Ishikawa (cell line): ENCODE data around the gene CEP131.

Experiments
- CEBPB ChIP-seq: IDR thresholded peaks from 2 replicates; pipeline ENCODE4 v1.6.1; 2012
- CREB1 ChIP-seq: IDR thresholded peaks from 2 replicates; pipeline ENCODE4 v1.6.1; 2012; ENCODE audit warnings: low read depth
- EGR1 ChIP-seq: IDR thresholded peaks from 2 replicates; pipeline ENCODE4 v1.6.1; 2012
- EP300 ChIP-seq: IDR thresholded peaks from 2 replicates; pipeline ENCODE4 v1.6.1; 2012; ENCODE audit warnings: borderline replicate concordance
- FOXM1 ChIP-seq: IDR thresholded peaks from 2 replicates; pipeline ENCODE4 v1.6.1; 2012; ENCODE audit warnings: low read depth, borderline replicate concordance
- MAX ChIP-seq: IDR thresholded peaks from 2 replicates; pipeline ENCODE4 v1.6.1; 2012
- NFIC ChIP-seq: IDR thresholded peaks from 2 replicates; pipeline ENCODE4 v1.6.1; 2012
- RAD21 ChIP-seq: IDR thresholded peaks from 2 replicates; pipeline ENCODE4 v1.6.1; 2012; ENCODE audit warnings: low read depth
- REST ChIP-seq: IDR thresholded peaks from 2 replicates; pipeline ENCODE4 v1.6.1; 2012; ENCODE audit warnings: low read depth, mild to moderate bottlenecking
- TAF1 ChIP-seq: IDR thresholded peaks from 2 replicates; pipeline ENCODE4 v1.6.1; 2012; ENCODE audit warnings: low read depth, mild to moderate bottlenecking
- TCF12 ChIP-seq: IDR thresholded peaks from 2 replicates; pipeline ENCODE4 v1.6.1; 2012; ENCODE audit warnings: low read depth
- TEAD4 ChIP-seq: IDR thresholded peaks from 2 replicates; pipeline ENCODE4 v1.6.1; 2012
- USF1 ChIP-seq: IDR thresholded peaks from 2 replicates; pipeline ENCODE4 v1.6.1; 2012
- YY1 ChIP-seq: IDR thresholded peaks from 2 replicates; pipeline ENCODE4 v1.6.1; 2012; ENCODE audit warnings: low read depth
- ZBTB7A ChIP-seq: IDR thresholded peaks from 2 replicates; pipeline ENCODE4 v1.6.1; 2012; ENCODE audit warnings: low read depth

CEP131 gene

GRCh38 chr17:81209141-81209540 is 13.6 kb downstream of the CEP131 start:
- TF ChIP-seq TEAD4 (no peak), YY1 (no peak), USF1 (no peak), MAX (no peak), CEBPB (no peak), EGR1 (no peak), ZBTB7A (no peak), FOXM1 (no peak)

GRCh38 chr17:81208651-81209050 is 14.1 kb downstream of the CEP131 start:
- TF ChIP-seq EGR1 = no peak
- TF ChIP-seq FOXM1 = no peak
- no peak for TF ChIP-seq USF1
- TF ChIP-seq TCF12 = no peak
- TF ChIP-seq RAD21 = no peak
- no peak for TF ChIP-seq TEAD4
- no peak for TF ChIP-seq TAF1
- no peak for TF ChIP-seq YY1
- TF ChIP-seq REST = no peak
- no peak for TF ChIP-seq CEBPB
- no peak for TF ChIP-seq NFIC
- TF ChIP-seq MAX = no peak
- no peak for TF ChIP-seq EP300
- no peak for TF ChIP-seq CREB1
- no peak for TF ChIP-seq ZBTB7A

- no peak for TF ChIP-seq ZBTB7A
- no peak for TF ChIP-seq CREB1
- no peak for TF ChIP-seq FOXM1
- no peak for TF ChIP-seq NFIC
- no peak for TF ChIP-seq YY1
- TF ChIP-seq MAX = no peak
- TF ChIP-seq TCF12 = no peak
- no peak for TF ChIP-seq EP300
- no peak for TF ChIP-seq TAF1
- TF ChIP-seq RAD21 = no peak
- TF ChIP-seq TEAD4 = no peak
- TF ChIP-seq USF1 = no peak
- TF ChIP-seq CEBPB = no peak
- no peak for TF ChIP-seq EGR1
- TF ChIP-seq REST = no peak
Observed at GRCh38 chr17:81207610-81208581, 14.9 kb downstream of the CEP131 start.

GRCh38 chr17:81206657-81207056 is 16.1 kb downstream of the CEP131 start:
- no peak for TF ChIP-seq NFIC
- TF ChIP-seq YY1 = no peak
- no peak for TF ChIP-seq REST
- TF ChIP-seq MAX = no peak
- no peak for TF ChIP-seq CEBPB
- TF ChIP-seq RAD21 = no peak
- no peak for TF ChIP-seq ZBTB7A
- no peak for TF ChIP-seq CREB1
